Measurements from ENCODE around the gene CYP26B1. TPM values are rescaled to one million over a fixed set of nuclear protein-coding genes. Genes with fewer than 3 reads are reported as not detected.

CYP26B1 gene
- total RNA-seq, 3 donors from 2014 or later = 0.82 to 9.5 (median 2.5) TPM

- Histone ChIP-seq H3K9me3 (no peaks in the 10 kb centered on the region), H3K4me3 (no peak overlapping the region), H3K4me1 (ENCODE audit: low read depth) (no peaks in the 10 kb centered on the region), H3K36me3 (ENCODE audit: low read depth) (no peaks in the 10 kb centered on the region)
- DNase-seq (no peak), ATAC-seq (no peak)
- no peak for TF ChIP-seq CTCF (IDR thresholded peaks at IDR 0.05)
- intact Hi-C loops (cut with DNase I, micrococcal nuclease) = no loop called here
Measured at GRCh38 chr2:72096181-72096580, 51.5 kb downstream of the CYP26B1 start.

DNA sequence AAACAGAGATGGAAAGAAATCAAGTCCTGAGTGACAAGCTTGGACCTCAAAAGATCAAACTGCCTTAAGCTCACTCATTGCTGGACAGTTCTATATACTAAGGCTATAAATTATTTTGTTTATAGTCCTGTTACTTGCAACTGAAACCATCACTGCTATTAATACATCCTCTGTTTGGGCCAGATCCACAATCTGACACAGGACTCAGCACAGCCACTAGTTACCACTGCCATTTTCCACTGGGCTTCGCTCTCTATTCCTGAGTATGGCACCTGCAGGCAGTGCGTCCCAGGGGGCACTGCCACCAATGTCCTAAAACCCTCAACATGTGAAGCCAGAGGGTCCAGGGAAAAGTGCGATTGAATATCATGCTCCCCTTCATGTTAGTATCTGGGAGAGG is 52.3 kb downstream of the CYP26B1 start:
- DNase-seq = no peak
- no peaks in the 10 kb centered on the region for H3K4me1 ChIP-seq (ENCODE audit: low read depth)
- ATAC-seq = no peak
- no peaks in the 10 kb centered on the region for H3K36me3 ChIP-seq (ENCODE audit: low read depth)
- no peak for TF ChIP-seq CTCF (IDR thresholded peaks at IDR 0.05)
- H3K9me3 ChIP-seq = no peaks in the 10 kb centered on the region
- intact Hi-C loops (cut with DNase I, micrococcal nuclease) = no loop called here
- H3K4me3 ChIP-seq = no peak overlapping the region

DNA sequence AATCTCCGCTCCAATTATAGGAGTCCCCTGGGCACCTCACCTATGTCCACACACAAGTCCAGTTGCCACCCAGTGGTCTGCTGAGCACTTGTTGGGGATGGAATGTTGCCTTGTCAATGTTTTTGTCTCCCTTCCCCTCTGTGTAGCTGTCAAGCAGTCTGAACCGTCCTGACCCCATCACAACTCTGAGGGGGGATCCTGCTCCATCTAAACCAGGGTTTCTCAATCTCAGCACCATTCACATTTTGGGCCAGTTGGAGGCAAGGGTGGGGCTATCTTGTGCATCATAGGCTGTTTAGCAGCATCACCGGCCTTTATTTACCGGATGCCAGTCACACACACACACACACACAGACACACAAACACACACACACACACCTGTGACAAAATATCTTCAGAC is 53.0 kb downstream of the CYP26B1 start:
- TF ChIP-seq CTCF (IDR thresholded peaks at IDR 0.05) = no peak
- Histone ChIP-seq H3K9me3 (no peaks in the 10 kb centered on the region), H3K4me1 (ENCODE audit: low read depth) (no peaks in the 10 kb centered on the region), H3K4me3 (no peak overlapping the region), H3K36me3 (ENCODE audit: low read depth) (no peaks in the 10 kb centered on the region)
- DNase-seq = no peak
- intact Hi-C loops (cut with DNase I, micrococcal nuclease) = no loop called here
- no peak for ATAC-seq

DNA sequence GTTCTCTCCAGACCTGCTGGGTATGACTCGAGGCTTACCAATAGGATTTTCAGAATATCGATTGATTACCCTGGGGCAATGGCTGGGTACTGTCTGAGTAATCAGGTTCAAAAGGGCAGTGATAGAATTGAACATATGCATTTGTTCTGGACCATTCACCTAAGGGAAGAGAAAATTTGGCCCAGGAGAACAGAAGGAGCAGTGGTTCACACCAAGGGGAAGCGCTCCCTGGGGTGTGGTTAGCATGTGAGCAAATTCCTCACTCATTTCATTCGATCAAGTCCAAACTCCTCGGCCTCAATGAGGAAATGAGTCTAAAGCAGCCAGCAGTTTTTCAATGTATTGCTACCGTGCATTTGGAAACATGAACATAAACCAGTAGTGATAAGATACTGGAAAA is 55.6 kb downstream of the CYP26B1 start:
- H3K9me3 ChIP-seq = no peaks in the 10 kb centered on the region
- ATAC-seq (peak; percentile 84), DNase-seq (peak in 1 of 3 donors; percentile 46)
- intact Hi-C loops (cut with DNase I, micrococcal nuclease) = no loop called here
- H3K36me3 ChIP-seq (ENCODE audit: low read depth) = no peaks in the 10 kb centered on the region
- H3K4me1 ChIP-seq (ENCODE audit: low read depth) = no peaks in the 10 kb centered on the region
- no peak overlapping the region for H3K4me3 ChIP-seq
- TF ChIP-seq CTCF (IDR thresholded peaks at IDR 0.05) = no peak

DNA sequence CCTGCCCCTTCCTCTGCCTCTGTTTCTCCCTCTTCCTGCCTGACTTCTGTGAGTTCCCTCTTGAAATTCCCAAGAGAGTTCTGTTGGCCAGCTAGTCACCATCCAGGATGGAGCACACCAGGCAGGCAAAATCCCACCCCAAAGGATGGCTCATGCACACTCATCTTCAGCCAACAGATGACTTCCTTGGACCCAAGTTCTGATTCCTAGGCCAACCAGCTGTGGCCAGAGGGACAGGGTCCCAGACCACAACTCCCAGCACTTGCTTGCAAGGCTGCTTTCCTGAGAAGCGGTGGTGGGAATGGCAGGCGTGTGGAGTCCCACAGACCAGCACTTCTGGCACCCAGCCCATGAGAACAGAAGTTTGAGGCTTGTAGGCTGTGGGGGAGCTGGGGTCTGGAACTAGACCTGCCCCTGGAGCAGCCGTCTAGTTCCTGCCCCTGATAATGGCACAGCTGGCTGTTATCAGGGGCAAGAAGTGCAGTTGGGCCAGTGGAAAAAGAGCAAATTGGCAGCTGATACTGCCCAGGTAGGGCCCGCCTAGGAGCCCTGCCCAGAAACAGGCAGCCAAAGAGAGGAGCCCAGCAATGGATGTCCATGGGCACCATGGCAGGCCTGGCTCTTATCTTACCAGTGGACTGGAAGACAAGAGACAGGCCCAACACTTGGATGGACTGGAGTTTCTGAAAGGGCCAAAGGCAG is 56.7 kb downstream of the CYP26B1 start:
- H3K9me3 ChIP-seq = no peaks in the 10 kb centered on the region
- no peaks in the 10 kb centered on the region for H3K36me3 ChIP-seq (ENCODE audit: low read depth)
- ATAC-seq (no peak), DNase-seq (no peak)
- no peak overlapping the region for H3K4me3 ChIP-seq
- no peak for TF ChIP-seq CTCF (IDR thresholded peaks at IDR 0.05)
- intact Hi-C loops (cut with DNase I, micrococcal nuclease) = no loop called here
- H3K4me1 ChIP-seq (ENCODE audit: low read depth) = no peaks in the 10 kb centered on the region
